ENCODE data around the gene ARFGEF2.
"Not testable (repeated sequence)": the region's sequence is repeated elsewhere in the genome, so short reads cannot be mapped to it uniquely, and the experiment has no call there.

Gene ARFGEF2

DNA sequence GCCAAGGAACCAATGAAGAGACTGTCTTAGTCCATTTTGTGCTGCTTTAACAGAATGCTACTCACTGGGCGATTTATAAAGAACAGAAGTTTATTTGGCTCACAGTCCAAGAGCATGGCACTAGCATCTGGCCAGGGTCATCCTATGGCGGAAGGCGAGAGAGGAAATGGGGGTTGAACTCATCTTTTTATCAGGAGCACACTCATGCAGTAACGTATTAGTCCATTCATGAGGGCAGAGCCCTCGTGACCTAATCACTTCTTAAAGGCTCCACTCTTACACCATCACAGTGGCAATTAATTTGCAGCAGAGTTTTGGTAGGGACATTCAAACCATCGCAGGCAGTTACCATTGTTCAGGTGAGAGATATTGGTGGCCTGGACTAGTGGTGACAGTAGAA lies 8.5 kb downstream of the ARFGEF2 start:
- no peak for DNase-seq

DNA sequence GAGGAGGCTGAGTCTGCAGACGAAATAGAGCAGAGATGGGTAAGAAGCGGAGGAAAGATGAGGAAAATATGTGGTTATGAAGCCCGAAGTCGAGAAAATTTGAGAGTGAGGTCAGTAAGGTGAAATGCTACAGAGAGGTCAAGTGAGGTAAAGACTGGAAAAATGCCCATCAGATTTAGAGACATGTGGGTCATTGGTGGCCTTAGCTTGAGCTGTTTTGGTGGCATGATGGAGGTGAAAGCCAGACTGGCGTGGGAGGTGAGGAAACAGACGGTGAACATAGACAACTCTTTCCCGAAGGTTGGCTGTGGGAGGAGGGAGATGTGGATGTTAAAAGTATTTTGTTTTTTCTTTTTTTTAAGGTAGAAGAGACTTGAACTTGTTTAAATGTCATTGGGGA lies 9.4 kb downstream of the ARFGEF2 start:
- no peak for DNase-seq

DNA sequence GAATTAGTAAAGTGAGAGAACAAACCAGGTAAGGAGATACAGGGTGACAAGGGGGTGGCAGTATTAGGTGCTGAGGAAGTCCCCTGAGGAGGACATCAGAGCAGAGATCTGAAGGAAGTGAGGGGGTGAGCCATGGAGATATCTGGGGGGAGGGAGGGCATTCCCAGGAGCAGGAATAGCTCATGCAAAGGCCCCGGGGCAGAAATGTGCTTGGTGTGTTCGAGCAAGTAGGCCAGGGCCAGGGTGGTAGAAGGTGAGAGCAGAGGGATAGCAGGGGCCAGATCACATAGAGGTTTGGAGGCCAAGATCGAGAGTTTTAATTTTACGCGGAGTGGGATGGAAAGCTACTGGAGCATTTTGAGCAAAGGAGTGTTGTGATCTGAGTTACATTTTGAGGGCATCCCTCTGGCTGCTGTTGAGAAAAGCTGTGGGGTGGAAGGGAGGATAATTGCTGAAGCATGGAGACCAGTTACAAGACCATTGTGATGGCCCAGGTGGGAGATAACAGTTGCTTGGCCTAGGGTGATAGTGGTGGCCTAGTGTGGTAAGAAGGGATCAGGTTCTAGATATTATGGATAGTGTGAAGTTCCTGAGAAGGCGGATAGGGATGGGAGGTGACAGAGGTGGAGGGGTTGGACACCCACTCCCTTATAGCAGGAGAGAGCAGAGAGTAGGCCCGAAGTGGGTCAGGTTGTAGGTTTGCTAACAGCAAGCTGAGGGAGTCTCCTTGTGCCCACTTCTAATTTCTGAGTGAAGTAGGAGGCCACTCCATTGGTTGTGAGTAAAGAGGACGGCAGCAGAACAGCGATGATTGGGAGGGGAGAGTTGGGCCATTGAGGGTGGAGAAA lies 10.2 kb downstream of the ARFGEF2 start:
- no peak for DNase-seq

DNA sequence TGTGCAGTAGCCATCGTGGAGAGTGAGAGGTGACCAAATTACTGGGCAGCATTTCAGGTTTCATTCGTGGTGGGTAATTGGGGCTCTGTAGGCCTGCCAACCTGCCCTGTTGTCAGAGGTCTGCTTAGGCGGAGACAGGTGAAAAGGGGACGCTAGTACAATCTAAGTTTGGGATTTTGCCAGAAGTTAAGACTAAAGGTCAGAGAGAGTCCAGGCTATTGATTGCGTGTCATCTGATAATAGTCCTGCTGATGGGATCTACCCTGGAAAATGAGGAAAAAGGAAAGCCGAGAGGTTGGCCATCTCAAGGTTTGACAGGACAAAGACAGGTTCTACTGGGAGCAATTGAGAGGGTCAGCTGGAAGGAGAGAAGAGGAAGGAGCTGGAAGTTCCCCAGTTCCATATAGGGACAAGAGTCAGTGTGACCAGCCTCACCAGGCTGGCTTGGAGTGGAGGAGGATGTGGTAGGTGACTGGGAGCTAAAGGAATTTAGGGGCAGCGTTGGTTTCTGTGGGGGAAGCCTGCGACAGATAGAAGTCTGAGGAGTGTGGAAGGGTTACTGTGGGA lies 10.9 kb downstream of the ARFGEF2 start:
- no peak for DNase-seq

DNA sequence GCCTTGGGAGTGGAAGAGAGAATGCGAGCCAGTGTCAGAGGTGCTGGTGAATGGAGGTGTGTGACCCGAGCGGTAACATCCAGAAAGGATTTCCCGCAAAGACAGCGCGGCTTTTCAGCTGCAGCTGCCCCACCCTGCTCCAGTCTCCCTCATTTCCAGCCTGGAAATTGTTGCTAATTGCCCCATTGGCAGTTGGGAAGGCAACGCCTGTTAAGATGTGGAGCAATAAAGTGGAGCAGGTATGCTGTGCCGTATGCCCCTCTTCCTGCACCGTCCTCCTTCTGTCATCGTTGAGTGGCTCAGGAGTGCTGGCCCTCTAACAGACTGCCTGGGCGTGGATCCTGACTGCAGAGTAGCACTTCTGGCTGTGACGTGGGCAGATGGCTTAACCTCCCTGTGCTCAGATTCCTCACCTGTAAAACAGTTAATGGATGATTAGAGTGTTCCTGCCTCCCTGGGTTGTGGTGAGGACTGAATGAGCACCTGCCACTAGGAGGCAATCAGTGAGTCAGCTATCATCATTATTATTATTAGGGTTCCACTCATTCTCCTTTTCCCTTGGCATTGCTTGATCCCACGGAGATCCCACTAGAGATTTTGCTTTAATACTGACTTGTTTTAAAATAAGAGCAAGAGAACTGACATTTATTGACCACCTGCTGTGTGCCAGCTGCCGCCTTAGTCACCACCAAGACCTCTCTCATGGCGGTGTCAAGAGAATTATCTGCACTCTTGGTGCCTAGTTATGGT lies 11.7 kb downstream of the ARFGEF2 start:
- DNase-seq = no peak

DNA sequence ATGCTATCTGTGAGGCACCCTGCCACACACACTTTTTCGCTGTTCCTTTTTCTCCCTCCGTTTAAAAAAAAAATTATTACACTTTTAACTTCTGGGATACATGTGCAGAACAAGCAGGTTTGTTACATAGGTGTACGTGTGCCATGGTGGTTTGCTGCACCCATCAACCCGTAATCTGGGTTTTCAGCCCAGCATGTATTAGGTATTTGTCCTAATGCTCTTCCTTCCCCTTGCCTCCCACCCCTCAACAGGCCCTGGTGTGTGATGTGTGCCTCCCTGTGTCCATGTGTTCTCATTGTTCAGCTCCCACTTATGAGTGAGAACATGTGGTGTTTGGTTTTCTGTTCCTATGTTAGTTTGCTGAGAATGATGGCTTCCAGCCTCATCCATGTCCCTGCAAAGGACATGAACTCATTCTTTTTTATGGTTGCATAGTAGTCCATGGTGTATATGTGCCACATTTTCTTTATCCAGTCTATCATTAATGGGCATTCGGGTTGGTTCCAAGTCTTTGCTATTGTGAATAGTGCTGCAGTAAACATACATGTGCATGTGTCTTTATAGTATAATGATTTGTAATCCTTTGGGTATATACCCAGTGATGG lies 12.9 kb downstream of the ARFGEF2 start:
- DNase-seq = not testable (repeated sequence)

DNA sequence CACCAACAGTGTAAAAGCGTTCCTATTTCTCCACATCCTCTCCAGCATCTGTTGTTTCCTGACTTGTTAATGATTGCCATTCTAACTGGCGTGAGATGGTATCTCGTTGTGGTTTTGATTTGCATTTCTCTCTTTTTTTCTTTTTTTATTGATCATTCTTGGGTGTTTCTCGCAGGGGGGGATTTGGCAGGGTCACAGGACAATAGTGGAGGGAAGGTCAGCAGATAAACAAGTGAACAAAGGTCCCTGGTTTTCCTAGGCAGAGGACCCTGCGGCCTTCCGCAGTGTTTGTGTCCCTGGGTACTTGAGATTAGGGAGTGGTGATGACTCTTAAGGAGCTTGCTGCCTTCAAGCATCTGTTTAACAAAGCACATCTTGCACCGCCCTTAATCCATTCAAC lies 13.5 kb downstream of the ARFGEF2 start:
- DNase-seq = not testable (repeated sequence)

DNA sequence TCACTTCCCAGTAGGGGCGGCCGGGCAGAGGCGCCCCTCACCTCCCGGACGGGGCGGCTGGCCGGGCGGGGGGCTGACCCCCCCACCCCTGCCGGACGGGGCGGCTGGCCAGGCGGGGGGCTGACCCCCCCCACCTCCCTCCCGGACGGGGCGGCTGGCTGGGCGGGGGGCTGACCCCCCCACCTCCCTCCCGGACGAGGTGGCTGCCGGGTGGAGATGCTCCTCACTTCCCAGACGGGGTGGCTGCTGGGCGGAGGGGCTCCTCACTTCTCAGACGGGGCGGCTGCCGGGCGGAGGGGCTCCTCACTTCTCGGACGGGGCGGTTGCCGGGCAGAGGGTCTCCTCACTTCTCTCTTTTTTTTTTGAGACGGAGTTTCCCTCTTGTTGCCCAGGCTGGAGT lies 14.7 kb downstream of the ARFGEF2 start:
- DNase-seq = not testable (repeated sequence)

DNA sequence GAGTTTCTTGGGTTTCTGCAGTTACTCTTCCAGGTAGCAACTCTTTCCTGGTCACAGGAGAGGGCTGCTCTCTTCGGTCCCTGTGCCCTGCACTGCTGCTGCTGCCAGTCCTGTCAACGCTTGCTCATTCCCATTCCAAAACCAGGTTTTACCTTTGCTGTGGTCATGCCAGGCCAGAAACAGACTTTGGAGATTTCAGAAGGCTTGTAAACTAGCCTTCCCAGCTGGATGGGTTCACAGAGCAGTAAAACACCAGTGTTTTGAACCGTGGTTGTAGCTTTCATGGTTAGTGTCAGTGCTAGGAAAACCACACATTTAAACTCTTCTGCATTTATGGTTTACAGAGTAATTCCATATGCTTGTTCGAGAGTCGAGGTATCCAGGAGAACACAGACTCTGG lies 16.2 kb downstream of the ARFGEF2 start:
- DNase-seq = no peak

DNA sequence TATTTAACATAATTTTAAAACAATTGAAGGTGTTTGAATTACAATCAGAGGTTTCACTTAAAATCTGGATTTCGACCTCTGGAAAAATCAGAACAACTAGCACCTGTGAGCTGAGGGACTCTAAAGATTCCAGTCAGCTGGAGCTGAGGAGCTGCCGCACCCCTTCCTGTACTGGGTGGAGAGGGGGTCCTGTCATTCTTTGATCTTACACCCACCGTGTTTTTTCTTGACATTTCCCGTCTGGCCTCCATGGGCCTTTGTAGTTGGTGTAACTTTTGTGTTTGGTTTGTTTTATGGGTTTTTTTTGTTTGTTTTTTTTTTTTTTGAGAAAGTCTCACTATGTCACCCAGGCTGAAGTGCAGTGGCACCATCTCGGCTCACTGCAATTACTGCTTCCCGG lies 17.2 kb downstream of the ARFGEF2 start:
- no peak for DNase-seq

DNA sequence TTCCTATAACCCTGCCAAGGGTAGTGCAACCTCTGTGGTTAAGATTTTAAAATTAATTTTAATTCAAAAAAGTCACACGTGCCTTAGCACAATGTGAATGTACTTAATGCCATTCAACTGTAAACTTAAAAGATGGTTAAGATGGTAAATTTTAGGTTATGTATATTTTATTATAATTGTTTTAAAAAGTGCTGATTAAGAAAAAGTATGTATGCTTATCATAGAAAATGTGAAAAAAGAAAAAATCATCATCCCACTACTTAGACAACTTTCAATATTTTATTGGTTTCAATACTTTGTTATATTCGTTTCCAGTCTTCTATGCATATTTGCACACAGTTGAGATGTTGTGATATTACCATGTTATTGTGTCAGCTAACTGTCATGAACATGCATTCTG lies 18.7 kb downstream of the ARFGEF2 start:
- DNase-seq = no peak

DNA sequence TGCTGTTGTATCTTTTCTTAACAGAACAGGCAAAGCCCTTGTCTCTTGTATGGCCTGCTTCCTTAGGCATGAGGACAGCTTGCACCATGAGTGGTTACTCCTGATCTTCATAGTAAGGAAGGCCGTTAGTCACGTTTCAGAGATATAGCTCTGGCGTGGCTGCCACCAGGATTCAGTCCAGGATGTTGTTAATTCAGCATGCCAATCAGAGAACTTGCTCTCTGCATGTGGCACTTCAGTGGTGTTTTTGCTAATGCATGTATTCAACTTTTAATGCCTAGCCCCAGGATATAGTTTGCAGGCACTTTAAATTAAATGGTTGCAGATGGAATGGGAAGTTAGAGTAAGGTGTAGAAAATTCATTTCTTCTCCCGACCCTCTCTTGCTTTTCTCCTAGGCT lies 20.0 kb downstream of the ARFGEF2 start:
- no peak for DNase-seq

DNA sequence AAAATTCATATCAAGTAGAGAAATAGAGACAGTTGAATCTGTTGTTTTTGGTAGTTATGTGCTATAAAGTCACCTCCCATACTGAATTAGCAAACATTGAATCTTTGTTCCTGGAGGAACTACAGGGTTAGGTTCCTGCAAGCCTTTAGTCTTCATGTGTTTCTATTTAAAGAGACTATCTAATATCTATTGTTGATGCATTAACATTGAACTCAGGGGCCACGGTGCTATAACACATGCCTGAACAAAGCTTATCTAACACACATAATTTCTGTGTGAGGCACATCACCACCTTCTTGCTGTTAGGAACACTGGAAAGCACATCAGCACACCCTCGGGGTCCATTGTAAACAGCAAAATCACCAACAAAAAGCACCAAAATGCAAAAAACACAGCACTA lies 21.2 kb downstream of the ARFGEF2 start:
- no peak for DNase-seq

DNA sequence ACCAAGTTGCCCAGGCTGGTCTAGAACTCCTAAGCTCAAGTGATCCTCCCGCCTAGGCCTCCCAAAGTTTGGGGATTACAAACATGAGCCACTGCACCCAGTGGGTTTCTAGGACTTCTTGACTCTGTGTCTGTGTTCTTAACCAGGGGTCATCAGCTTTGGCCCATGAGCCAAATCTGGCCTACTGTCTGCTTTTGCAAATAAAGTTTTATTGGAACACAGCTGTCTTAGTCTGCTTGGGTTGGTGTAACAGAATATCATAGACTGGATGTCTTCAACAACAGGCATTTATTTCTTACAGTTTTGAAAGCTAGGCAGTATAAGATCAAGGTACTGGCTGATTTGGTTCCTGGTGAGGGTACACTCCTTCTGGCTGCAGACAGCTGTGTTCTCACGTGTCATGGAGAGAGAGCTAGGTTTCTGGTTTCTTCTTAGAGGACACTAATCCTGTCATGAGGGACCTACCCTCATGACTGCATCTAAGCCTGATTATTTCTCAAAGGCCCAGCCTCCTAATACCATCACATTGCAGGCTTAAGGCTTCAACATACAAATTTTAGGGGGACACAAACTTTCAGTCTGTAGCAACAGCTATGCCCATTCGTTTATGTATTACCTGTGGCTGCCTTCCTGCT lies 23.3 kb downstream of the ARFGEF2 start:
- DNase-seq = no peak

DNA sequence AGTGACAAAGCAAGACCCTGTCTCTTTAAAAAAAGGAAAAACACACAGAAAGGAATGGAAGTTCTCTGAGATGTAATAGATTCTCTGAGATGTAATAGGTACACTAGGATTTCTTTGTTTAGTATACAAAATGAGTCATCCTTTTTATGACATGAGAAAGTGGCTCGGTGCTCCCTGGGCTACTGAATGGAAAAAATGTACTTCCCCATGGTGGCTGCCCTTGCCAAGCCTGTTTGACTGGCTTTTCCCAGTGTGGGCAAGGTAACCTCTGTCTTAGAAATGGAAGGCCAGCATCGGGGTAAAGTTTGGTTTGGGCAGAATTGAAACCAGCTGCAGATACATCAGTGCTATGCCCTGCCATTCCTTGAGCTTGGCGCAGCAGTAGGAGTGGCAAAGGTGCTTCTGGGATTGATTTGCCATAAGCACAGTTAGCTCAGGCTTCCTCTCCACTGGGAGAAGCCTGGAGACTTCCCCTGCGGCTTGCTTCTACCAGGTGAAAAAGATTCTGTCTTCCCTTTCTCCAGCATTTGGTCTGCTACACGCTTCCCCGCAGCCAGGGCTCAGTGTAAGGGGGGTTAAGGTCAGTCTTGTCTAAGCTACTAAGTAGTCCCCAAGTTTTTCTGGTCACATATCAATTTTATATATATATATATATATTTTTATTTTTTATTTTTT lies 24.5 kb downstream of the ARFGEF2 start:
- no peak for DNase-seq

DNA sequence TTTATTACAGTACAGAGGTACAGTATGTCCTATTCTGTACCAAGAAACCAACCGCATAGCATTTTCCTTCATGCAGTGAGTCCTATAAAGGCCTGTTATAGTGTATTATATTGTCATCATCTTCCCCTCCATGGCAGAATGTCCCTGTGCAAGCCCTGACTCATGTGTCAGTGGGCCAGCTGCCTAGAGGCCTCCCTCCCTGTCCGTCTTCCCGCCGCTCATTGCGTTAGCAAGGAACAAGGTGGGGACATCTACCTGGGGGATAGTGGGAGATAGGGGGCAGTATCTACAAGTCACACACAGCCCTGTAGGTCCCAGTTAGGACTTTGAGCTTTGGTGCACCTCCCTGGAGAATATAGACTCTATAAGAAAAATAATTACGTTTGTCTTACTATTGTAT lies 27.1 kb downstream of the ARFGEF2 start:
- no peak for DNase-seq

DNA sequence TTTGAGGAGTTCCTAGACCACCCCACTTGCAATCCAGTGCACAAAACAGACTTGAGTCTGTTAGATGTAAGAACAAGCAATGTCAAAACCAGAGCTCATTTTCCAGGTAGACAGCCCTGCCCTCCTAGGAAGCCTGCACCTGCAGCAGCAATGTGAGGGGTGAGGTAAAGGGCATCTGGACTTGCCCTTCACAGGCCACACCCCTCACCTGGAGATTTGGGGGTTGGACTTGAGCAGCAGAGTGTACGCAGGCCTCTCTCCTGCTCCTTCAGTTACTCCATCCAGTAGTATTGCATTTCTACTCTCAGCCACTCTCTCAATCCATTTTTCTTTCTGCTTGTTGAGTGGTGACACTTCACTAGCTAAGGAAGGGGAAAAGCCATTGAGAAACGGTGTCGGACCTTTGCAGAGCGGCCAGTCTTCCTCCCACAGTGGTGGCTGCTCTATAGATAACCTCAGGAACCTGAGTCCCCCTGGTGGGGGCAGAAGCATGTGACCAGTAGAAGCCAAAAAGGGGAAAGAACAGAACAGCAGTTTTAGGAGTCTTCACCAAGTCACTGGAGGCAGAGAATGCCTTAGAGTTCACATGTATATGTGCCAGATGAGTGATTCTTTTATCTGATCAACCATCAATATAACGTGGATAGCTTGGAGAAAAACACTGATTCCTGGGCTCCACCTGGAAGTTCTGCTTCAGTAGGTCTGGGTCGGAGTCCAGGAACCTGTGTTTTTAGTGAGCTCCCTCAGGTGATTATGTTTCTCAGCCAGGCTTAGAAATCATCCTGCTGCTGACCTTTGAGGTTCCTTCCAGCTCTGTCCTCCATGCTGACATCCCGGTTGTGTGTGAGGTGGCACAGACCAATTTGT lies 28.0 kb downstream of the ARFGEF2 start:
- peak in 2 of 14 donors; percentile 2 to 18 for DNase-seq

DNA sequence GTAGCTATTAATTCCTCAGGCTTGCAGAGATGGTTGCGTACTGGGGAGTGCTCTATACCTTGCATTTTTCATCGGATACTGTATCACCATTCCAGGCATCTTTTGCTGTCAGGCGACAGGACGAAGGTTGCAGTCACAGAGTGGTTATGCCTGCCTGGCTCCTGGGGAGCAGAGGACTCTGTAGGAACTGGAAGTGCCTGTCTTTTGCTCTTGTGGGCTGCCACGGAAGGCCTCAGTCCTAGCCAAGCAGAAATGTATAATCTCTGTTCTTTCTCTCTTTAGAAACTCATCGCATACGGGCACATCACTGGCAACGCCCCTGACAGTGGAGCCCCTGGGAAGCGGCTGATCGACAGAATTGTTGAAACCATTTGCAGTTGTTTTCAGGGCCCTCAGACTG lies 29.5 kb downstream of the ARFGEF2 start:
- DNase-seq = peak in 1 of 14 donors; percentile 32

DNA sequence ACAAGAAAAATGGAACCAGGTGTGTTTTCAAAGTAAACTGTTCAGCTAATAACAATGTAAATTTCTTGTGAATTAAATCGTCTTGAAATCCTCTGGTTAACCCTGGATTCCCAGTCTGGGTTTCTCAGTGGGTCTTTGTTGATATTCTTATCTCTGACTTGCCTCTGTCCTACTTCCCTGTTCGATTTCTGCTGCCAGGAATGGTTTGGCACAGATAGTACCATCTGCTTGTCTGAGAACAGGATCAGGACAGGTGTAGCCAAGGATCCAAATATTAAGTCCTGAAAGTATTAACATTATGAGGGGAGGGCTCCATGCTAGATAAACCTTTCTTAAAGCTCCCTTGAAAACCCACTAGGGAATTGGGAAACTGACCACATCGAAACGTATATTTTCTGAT lies 30.1 kb downstream of the ARFGEF2 start:
- DNase-seq = peak in 1 of 14 donors; percentile 78

DNA sequence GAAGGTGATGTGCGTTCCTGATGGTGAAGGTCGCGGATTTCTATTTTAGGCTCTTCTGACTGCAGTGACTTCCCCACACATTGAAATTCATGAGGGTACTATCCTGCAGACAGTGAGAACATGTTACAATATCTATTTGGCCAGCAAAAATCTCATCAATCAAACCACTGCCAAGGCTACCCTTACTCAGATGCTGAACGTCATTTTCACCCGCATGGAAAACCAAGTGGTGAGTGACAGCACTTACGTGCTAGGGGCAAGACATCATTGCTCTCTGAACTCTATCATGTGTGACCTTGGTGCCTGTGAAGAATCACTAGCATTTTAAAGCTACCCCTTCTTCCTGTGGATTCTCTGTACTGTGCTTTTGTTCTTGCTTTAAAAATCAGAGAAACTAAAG lies 31.1 kb downstream of the ARFGEF2 start:
- no peak for DNase-seq

DNA sequence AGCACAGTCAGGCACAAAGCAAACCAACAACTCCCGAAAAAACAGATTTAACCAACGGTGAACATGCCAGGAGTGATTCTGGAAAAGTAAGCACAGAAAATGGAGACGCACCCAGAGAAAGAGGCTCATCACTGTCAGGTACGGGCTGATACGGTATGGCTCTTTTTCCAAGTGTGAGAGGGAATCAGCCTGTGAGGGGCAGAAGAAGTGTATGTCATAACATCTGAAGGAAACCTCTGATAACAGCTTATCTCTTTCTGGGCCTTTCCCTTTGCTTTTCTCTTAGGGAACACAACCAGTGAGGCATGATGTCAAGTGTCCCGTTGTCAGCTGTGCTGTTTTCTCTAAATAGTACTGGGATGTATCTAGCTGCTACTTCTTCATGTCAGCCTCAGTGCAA lies 32.1 kb downstream of the ARFGEF2 start:
- no peak for DNase-seq

All from C1 segment of cervical spinal cord (tissue), 14 donors.